GM21529 (cell line): ENCODE data around the gene COMMD1.
A peak's percentile ranks its signal among the peaks of the same experiment; 100 is the strongest.
"Not testable (repeated sequence)": the region's sequence is repeated elsewhere in the genome, so short reads cannot be mapped to it uniquely, and the experiment has no call there.

Experiments used
- ATAC-seq: cut with Tn5 transposase; IDR thresholded peaks from one replicate; pipeline ENCODE4 v1.9.1; 2021; ENCODE audit not compliant: unreplicated experiment

Gene COMMD1

DNA sequence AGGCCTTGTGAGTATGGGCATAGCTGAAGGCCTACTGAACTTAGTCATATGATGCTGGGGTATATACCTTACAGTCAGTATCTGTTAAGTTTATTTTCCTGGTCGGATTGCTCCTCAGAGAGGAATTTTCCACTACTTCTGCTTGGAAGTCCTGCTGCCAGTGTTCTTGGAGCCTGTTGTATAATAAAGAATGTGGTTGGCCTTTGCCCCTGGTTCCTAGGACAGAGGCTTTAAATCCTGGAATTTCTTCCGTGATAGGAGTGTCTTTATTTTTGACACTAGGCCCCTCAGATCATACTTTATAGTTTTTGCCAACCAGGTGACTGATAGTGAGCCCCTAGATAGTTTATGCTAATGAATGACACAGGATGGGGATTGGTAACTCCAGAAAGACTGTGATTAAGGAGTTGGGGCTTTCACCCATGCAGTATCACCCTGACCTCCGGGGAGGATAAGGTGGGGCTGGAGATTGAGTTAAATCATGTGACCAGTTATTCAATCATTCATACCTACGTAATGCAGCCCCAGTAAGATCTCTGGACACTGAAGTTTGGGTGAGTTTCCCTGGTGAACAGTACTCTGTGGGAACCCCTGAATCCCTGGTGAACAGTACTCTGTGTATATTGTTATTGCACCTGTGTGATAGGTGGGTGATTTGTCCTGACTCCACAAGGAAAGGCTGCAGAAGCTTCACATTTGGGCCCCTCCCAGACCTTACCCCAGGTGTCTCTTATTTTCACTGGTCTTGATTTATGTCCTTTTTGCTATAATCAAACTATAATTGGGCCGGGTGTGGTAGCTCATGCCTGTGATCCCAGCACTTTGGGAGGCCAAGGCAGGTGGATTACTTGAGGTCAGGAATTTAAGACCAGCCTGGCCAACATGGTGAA lies 56.9 kb downstream of the COMMD1 start:
- no peak for ATAC-seq

DNA sequence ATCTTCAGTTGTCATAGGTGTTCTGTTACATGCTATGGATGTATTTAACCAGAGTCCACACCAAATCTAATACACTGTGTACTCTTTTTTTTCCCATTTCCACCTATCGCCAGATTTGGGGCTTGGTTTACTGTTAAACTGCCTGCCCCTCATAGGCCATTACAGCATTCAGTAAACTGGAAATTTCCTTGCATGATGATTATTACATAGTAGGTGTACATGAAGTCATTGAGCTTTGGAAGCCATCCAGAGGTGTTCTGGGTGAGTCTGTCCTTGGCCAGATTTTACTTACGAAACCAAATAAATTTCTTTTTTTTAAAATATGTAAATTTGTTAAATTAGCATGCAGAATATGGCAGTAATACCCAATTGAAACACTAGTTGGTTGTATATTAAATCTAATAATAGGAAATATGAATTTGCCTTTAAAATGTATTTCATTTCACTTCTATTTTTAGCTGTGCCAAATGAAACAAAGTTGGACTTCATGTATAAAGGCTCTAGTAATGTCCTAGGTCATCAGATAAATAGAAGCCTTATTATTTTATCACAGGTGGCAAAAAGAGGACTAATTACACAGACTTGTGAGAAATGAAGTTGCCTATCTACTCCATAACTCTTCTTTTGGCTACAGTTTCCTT lies 60.7 kb downstream of the COMMD1 start:
- no peak for ATAC-seq

DNA sequence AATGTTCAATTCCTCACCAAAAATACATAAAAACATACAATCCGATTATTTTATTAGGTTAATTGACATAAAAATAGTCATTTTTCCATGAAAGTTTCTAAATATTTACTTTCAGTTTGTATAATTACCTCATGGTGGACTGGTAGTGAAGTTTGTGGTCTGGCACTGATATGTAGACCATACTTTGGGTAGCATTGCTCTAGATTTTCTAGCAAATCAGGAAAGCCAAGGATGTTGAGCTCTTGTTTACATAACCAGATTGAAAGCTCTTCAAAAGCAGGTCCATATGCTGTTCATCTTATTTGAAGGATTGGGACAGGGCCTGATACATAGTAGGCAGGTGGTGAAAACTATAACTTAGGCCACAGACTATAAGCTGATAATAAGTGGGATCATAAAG lies 61.8 kb downstream of the COMMD1 start:
- ATAC-seq = no peak

DNA sequence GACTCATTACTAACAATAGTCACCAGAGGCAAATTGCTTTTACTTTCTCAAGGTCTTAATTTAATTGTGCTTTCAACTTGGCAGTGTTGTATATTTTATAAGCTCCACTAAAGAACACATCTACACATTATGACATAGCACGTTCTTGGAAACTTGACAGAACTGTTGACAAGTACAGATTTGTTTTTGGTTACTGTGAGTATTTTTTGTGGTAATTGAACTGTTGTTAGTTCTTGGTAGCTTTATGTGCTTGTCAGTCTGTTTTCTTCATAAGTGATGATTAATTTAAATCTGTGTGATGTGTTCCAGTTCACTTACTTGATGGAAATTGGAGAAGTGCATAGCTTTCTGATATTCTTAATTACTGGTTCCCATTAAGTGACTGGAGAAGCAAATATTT lies 63.9 kb downstream of the COMMD1 start:
- ATAC-seq = no peak

DNA sequence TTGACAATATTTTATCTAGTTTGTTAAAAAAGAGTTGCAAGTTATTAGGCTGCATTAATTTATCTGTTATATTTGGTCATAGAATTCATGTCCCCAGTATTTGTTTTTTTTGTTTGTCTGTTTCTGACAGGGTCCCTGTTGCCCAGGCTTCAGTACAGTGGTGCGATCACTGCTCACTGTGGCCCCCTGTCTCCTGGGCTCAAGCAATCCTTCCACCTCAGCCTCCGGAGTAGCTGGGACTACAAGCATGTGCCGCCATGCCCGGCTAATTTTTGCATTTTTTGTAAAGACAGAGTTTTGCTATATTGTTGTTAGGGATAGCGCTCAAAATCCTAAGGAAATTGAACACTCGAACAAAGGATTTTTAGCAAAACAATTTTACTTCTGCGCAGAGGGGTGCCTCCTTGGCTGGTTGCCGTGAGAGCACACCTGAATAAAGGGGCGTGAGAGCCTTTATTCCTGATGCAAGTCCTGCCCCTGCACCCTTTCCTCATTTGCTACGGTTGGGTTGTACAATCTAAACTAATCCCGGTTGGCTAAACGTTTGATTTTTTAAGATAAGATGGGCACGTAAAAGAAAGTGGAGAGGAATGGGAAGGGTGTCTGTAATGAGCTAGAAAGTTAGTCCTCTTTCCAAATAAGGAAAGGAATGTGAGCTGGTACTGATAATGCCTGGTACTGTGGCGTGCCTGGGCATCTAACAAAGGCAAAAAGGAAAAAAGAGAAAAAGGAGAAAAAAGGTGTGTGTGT lies 65.5 kb downstream of the COMMD1 start:
- no peak for ATAC-seq

DNA sequence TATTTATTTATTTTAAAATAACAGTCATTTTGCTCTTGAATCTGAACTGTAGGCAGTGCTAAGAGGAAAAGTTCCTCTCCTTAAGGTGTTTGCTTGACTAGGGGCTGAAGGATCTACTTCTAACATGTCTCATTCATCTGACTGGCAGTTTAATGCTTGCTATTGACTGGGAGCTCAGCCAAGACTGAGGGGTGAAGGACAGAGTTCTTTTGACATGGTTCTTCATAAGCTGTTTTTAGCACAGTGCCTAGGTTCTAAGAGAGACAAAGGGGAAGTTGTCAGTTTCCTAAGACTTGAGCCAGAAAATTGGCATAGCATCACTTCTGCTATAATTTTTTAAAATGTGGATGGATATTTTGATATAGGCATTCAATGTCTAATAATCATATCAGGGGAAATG lies 73.0 kb downstream of the COMMD1 start:
- peak; percentile 76 for ATAC-seq

DNA sequence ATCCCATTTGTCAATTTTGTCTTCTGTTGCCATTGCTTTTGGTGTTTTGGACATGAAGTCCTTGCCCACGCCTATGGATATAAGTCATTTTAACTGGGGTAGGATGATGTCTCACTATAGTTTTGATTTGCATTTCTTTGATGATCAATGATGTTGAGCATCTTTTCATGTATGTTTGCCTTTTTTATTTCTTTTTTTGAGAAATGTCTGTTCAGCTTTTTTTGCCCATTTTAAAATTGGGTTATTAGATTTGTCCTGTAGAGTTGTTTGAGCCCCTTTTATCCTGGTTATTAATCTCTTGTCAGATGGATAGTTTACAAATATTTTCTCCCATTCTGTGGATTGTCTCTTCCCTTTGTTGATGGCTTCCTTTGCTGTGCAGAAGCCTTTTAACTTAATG lies 75.3 kb downstream of the COMMD1 start:
- no peak for ATAC-seq

DNA sequence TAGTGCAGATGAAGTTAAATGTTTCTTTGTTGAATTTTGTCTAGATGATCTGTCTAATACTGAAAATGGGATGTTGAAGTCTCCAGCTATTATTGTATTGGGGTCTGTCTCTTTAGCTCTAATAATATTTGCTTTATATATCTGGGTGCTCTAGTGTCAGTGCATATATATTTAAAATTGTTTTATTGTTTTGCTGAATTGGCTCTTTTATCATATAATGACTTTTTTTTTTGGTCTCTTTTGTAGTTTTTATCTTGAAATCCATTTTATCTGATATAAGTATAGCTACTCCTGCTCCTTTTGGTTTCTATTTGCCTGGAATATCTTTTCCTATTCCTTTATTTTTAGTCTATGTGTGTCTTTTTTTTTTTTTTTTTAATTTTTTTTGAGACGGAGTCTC lies 79.2 kb downstream of the COMMD1 start:
- no peak for ATAC-seq

DNA sequence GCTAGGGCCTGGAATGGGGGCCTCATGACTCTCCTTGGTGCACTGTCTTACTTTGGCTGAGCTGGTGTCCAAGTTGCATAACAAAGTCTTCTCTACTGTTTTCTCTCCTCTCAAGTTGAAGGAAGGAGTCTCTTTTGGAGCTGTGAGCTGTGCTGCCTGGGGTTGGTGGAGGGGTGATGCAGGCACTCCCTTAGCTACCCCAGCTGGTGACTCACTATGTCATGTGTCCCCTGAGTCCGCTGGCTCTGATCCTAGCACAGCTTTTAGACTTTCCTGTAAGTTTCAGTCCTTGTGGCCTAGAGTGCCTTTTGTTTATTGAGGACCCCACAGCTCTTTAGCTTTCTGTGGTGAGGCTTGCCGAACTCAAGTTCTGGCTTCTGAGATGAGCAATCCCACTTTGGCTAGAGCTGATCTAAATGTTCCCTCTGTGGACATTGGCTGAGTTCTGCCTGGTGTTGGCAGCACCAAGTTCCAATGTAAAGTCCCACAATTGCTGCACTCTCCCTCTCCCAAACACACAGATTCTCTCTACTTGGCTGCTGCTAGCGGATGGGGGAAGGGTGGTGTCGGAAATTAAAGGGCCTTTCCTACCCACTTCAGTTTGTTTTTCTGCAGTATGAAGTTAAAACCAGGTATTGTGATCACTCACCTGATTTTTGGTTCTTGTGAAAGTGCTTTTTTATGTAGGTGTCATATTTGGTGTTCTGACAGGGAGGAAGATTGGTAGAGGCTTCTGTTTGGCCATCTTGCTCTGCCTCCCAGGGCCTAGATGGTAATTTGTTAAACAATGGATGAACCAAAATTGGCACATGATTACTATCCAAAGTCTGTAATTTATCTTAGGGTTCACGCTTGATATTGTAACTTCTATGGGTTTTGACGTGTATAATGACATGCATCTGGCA lies 83.2 kb downstream of the COMMD1 start:
- no peak for ATAC-seq

DNA sequence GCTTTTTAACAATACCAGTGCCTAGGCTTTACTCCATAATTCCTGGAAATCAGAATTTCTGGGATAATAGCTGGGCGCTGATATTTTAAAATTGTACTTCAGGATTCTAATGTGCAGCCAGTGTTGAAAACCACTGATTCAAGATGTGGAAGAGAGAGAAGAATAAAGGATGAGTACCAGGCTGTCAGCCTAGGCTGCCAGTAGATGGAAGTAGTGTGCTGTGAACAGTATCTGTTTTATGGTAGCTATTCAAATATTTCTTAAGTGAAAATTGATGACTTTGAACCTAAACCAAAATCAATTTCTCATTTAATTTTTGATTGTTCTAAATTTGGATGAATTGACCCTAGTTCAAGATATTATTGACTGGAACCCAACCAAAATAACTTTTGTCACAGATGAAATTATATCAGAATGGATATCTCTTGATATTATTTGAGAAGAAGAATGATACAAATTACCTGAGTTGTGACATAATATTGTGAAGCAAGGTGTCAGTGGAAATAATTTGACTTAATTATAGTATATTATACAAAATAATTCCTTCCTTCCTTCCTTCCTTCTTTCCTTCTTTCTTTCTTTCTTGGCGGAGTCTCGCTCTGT lies 88.0 kb downstream of the COMMD1 start:
- no peak for ATAC-seq

DNA sequence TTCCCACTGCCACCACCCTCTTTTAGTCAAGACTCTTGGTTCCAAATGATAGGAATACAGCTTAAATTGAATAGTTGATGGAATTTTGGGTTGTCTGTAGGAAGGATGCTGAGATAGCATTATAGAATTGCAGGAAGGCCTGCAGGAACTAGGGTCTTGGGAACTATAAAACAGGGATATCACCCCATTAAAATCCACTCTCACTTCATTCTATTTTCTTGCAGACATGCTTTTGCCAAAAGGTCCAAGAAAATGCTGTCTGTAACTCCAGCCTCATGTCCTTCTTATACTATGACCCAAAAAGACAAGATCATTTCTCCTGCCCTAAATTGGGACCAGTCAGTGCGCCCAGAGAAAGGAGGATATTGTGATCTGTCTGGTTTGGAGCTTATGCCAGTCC lies 89.1 kb downstream of the COMMD1 start:
- ATAC-seq = no peak

DNA sequence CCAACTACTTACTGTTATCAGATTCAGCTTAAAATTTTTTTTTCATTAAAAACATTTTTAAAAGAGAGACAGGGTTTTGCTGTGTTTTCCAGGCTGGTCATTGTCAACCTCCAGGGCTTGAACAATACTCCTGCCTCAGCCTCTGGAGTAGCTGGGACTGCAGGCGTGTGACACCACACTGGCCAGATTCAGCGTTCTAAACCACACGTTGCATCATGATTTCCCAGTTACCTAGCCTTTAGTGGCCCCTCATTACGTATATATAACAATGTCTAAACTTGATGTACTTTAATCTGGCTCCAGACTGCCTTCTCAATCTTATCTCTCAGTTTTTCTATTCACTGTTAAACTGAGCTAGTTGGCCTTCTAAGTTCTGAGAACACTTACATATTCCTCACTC lies 89.6 kb downstream of the COMMD1 start:
- ATAC-seq = no peak

DNA sequence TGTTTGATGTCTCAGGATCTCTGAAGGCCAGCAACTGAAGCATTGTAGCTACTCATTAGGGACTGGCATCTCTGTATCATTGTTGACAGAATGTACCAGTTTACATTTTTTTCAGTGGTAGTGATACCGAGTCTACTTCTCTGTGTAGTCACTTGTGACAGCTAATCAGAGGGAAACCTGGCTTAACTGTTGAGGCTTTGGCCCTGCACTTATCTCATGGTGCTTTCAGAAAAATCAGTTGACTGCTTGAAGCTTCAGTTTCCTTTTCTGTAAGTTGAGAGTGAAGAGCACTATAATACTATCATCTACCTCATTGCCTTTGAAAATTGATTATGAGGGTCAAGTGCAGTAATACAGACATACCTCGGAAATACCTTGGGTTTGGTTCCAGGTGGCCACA lies 90.0 kb downstream of the COMMD1 start:
- peak; percentile 89 for ATAC-seq

DNA sequence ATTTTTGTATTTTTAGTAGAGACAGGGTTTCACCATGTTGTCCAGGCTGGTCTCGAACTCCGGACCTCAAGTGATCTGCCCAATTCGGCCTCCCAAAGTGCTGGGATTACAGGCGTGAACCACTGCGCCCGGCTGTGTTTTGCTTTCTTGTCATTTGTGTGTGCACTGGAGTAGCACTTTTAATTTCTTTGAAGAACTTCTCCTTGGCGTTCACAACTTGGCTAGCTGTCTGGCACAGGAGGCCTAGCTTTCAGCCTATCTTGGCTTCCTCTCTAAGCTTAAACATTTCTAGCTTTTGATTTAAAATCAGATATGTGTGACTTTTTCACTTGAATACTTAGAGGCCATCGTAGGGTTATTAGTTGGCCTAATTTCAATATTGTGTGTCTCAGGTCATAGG lies 93.0 kb downstream of the COMMD1 start:
- no peak for ATAC-seq

DNA sequence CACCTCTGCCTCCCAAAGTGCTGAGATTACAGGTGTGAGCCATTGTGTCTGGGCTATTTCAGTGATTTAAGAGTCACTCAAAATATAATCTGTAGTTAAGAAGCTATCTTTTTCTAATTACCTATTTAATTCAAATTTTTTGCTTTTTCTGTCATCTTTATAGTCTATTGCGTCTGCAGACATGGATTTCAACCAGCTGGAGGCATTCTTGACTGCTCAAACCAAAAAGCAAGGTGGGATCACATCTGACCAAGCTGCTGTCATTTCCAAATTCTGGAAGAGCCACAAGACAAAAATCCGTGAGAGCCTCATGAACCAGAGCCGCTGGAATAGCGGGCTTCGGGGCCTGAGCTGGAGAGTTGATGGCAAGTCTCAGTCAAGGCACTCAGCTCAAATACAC lies 95.1 kb downstream of the COMMD1 start:
- no peak for ATAC-seq

DNA sequence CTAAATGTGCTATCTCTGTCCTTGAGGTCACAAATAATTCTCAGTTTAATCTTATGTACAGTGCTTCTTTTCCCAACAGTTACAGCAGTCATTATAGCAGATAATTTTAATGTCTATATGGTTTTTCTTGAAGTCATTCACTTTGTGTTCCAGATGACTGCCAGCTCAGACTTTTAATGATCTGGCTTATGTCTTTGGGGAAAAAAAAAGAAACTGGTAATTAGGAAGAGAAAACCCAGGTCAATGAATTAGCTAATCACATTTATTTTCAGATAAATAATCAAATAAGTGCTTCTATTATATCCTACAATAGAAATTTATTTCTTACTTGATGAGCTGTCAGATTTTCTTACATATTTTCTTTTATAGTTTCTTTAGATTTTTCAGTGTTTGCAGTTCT lies 96.0 kb downstream of the COMMD1 start:
- no peak for ATAC-seq

DNA sequence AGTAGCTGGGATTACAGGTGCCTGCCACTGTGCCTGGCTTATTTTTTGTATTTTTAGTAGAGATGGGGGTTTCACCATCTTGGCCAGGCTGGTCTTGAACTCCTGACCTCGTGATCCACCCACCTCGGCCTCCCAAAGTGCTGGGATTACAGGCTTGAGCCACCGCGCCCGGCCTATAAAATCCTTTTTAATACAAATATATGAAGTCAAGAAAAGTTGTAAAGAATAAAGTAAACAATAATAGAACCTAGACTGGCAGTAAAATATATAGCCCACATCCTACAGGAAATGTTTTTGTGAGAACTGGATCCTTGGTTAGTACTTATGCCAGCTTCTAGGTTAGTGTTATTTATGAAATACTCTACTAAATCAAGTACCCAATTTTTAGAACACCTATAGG lies 99.0 kb downstream of the COMMD1 start:
- ATAC-seq = not testable (repeated sequence)

DNA sequence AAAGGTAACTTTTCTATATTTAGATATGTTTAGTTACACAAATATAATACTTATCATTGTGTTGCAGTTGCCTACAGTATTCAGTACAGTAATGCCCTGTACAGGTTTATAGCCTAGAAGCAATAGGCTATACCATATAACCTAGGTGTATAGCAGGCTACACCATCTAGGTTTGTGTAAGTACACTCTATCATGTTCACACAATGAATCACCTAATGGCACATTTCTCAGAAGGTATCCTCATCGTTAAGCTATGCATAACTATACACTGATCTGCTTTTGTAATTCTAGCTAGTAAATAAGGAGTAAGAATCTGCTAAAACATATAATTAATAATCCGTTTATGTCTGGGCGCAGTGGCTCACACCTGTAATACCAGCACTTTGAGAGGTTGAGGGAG lies 102.1 kb downstream of the COMMD1 start:
- no peak for ATAC-seq

DNA sequence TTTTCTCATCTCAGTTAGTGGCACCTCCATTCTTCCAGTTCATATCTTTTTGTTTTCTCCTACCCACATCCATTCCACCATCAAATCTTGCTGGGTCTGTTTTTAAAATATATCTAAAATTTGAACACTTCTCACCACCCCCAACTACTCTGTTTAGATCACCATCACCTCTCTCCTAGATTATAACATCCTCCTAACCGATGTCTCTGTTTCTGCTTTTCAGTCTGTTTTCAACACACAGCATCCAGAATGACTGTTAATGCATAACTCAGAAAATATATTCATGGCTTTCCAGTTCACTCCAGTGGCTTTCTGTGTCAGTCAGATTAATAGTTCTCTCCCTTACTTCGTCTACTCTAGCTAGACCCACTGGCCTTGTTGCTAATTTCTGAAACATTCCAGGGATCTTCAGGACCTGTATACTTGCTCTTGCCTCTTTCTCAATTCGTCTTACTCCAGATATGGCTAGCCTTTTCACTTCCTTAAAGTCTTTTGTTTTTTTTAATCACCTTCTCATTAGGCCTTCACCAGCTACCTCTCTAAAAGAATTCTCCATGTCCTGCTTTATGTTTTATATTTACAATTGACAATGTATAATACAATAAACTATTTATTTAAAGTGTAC lies 105.3 kb downstream of the COMMD1 start:
- ATAC-seq = no peak

DNA sequence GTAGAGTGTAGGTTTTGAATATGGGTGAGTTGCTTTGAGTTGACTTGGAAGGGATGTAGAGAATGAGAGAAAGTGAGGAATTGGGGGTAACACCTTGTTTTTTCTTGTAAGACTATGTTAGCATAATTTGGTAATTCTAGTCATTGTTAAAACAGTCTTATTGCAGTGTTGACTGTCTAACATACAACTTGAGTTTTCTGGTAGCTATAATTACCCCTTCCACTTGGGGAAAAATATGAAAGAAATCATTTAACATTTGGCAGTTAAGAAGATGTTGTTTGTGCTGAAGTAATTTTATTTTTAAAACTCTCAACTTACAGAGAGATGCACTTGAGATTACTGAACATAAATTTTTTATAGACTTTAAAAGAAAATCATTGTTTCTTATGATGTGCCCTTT lies 108.2 kb downstream of the COMMD1 start:
- ATAC-seq = no peak
